Fibroblast of skin of right biceps (primary cell): ENCODE results near the gene MAPK4.
"Not testable (repeated sequence)": the region's sequence is repeated elsewhere in the genome, so short reads cannot be mapped to it uniquely, and the experiment has no call there.

ENCODE experiments used
- DNase-seq: peaks from one replicate; pipeline ENCODE4 v3.0.0-alpha.2; 2013

Gene MAPK4

GRCh38 chr18:50559752-50560680 lies at the start of gene MAPK4:
Gene MAPK4 (plus strand): TSS chr18:50560087. CDS start chr18:50663959, 103,872 bp downstream.
- peak; percentile 18 for DNase-seq

GRCh38 chr18:50517277-50517676 lies 42.6 kb upstream of the MAPK4 start:
- DNase-seq, result not testable (repeated sequence)

GRCh38 chr18:50518787-50519546 lies 40.9 kb upstream of the MAPK4 start:
- no peak for DNase-seq

- DNase-seq, result no peak
These were observed 36.7 kb upstream of the MAPK4 start for GRCh38 chr18:50523165-50523564.

- DNase-seq, result no peak
These were observed 32.1 kb upstream of the MAPK4 start for GRCh38 chr18:50527636-50528307.

- DNase-seq, result no peak
These were observed 31.1 kb upstream of the MAPK4 start for GRCh38 chr18:50528806-50529205.

GRCh38 chr18:50533822-50534221 lies 26.1 kb upstream of the MAPK4 start:
- DNase-seq, result not testable (repeated sequence)

GRCh38 chr18:50544476-50544875 lies 15.4 kb upstream of the MAPK4 start:
- not testable (repeated sequence) for DNase-seq

GRCh38 chr18:50545936-50546335 lies 14.0 kb upstream of the MAPK4 start:
- DNase-seq, result no peak

GRCh38 chr18:50548160-50548559 lies 11.7 kb upstream of the MAPK4 start:
- DNase-seq, result no peak

GRCh38 chr18:50551651-50552050 lies 8.2 kb upstream of the MAPK4 start:
- not testable (repeated sequence) for DNase-seq

GRCh38 chr18:50558157-50558556 lies 1.7 kb upstream of the MAPK4 start:
- DNase-seq, result no peak

GRCh38 chr18:50558948-50559751 lies 737 bp upstream of the MAPK4 start:
- no peak for DNase-seq

GRCh38 chr18:50560681-50561629 lies 1.1 kb downstream of the MAPK4 start:
- no peak for DNase-seq

GRCh38 chr18:50562258-50562657 lies 2.4 kb downstream of the MAPK4 start:
- DNase-seq, result not testable (repeated sequence)

- DNase-seq, result no peak
These were observed 2.8 kb downstream of the MAPK4 start for GRCh38 chr18:50562686-50563085.

GRCh38 chr18:50563376-50563775 lies 3.5 kb downstream of the MAPK4 start:
- no peak for DNase-seq

GRCh38 chr18:50569930-50570329 lies 10.0 kb downstream of the MAPK4 start:
- no peak for DNase-seq

- no peak for DNase-seq
These were observed 11.7 kb downstream of the MAPK4 start for GRCh38 chr18:50571606-50572005.

- DNase-seq, result not testable (repeated sequence)
These were observed 13.3 kb downstream of the MAPK4 start for GRCh38 chr18:50573196-50573595.

- DNase-seq, result no peak
These were observed 13.8 kb downstream of the MAPK4 start for GRCh38 chr18:50573679-50574078.
